Chondrocyte (in vitro differentiated cells): ENCODE measurements around the gene TOMM7. TPM values are rescaled to one million over a fixed set of nuclear protein-coding genes. Genes with fewer than 3 reads are reported as not detected.
"Not testable (repeated sequence)": the region's sequence is repeated elsewhere in the genome, so short reads cannot be mapped to it uniquely, and the experiment has no call there.

Experiments used
- DNase-seq: peaks from one replicate; pipeline ENCODE4 v3.0.0; 2021; ENCODE audit warnings: mixed read lengths, low spot score
- H3K27ac Mint-ChIP-seq: one replicate; pipeline ENCODE4 v1.8.0; 2021; ENCODE audit warnings: mild to moderate bottlenecking, moderate library complexity, mixed read lengths; ENCODE audit not compliant: unreplicated experiment
- H3K27me3 Mint-ChIP-seq: 2 replicates; pipeline ENCODE4 v1.8.0; 2021; ENCODE audit warnings: low read depth, mixed read lengths
- H3K36me3 Mint-ChIP-seq: 2 replicates; pipeline ENCODE4 v1.8.0; 2021; ENCODE audit warnings: low read depth, mixed read lengths
- H3K4me1 Mint-ChIP-seq: 2 replicates; pipeline ENCODE4 v1.8.0; 2021; ENCODE audit warnings: low read depth, mild to moderate bottlenecking, mixed read lengths
- H3K4me3 Mint-ChIP-seq: one replicate; pipeline ENCODE4 v1.8.0; 2021; ENCODE audit warnings: mild to moderate bottlenecking, moderate library complexity, mixed read lengths; ENCODE audit not compliant: unreplicated experiment
- H3K9me3 Mint-ChIP-seq: 2 replicates; pipeline ENCODE4 v1.8.0; 2021; ENCODE audit warnings: low read depth, mixed read lengths
- total RNA-seq: library from RNA; stranded (reverse); gene quantifications from 3 replicates; pipeline ENCODE4 v1.2.1, GENCODE V29; 2021
- TF ChIP-seq, protein P1 (sequence below): fragments of 200-600 bp; sonication (generic); IDR thresholded peaks from 2 replicates; pipeline ENCODE4 v1.5.0; 2021; ENCODE audit warnings: antibody characterized with exemption, mild to moderate bottlenecking, moderate library complexity

TOMM7 gene
- total RNA-seq, 1 donor from 2014 or later: 240 TPM

DNA sequence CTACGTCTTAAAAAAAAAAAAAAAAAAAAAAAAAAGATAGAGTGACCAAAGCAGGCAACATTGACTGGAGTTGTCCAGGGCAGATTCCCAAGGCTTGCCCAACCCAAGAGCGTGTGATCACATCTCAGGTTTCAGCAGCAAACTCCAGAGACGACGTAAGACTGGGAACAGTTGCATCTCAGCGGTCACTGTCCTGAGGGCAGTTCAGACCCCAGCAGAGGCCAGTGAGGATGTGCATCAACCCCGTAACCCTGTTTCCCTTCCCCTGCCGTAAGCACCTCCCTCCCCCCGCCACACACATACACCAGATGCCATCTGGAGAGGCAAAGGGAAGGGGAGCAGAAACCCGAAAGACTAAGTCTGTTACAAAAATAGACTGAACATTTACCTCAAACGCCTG, 19.3 kb upstream of the TOMM7 start:
- Mint-ChIP-seq H3K4me3 (no peak overlapping the region), H3K27me3 (peaks cover 2% of the 10 kb centered on the region)
- no peak for DNase-seq

DNA sequence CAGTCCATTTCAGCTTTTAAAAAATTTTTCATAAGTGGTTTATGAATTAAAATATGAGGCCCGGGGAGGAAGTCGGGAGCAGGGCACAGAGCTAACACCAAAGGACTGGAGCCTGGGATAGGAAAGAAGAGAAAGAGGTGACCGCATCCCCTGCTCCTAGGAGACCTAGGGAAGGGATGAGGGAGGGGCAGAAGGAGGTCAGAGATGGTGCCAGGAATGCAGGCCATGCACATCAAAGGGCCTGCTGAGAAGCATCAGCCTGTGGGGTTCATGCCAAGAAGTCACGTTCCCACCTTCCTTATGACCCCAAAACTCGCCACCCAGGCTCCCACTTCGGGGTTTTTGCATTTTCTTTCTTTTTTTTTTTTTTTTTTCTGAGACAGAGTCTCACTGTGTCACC, 14.7 kb upstream of the TOMM7 start:
- peaks cover 2% of the 10 kb centered on the region for H3K27me3 Mint-ChIP-seq

More for the DNA sequence above, 19.3 kb upstream of the TOMM7 start:
- peaks cover 16% of the 10 kb centered on the region for H3K4me1 Mint-ChIP-seq
- no peaks in the 10 kb centered on the region for H3K36me3 Mint-ChIP-seq
- H3K27ac Mint-ChIP-seq: peak overlapping the region; percentile 55
- no peaks in the 10 kb centered on the region for H3K9me3 Mint-ChIP-seq
- TF ChIP-seq, protein P1, sequence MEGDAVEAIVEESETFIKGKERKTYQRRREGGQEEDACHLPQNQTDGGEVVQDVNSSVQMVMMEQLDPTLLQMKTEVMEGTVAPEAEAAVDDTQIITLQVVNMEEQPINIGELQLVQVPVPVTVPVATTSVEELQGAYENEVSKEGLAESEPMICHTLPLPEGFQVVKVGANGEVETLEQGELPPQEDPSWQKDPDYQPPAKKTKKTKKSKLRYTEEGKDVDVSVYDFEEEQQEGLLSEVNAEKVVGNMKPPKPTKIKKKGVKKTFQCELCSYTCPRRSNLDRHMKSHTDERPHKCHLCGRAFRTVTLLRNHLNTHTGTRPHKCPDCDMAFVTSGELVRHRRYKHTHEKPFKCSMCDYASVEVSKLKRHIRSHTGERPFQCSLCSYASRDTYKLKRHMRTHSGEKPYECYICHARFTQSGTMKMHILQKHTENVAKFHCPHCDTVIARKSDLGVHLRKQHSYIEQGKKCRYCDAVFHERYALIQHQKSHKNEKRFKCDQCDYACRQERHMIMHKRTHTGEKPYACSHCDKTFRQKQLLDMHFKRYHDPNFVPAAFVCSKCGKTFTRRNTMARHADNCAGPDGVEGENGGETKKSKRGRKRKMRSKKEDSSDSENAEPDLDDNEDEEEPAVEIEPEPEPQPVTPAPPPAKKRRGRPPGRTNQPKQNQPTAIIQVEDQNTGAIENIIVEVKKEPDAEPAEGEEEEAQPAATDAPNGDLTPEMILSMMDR: no peak

DNA sequence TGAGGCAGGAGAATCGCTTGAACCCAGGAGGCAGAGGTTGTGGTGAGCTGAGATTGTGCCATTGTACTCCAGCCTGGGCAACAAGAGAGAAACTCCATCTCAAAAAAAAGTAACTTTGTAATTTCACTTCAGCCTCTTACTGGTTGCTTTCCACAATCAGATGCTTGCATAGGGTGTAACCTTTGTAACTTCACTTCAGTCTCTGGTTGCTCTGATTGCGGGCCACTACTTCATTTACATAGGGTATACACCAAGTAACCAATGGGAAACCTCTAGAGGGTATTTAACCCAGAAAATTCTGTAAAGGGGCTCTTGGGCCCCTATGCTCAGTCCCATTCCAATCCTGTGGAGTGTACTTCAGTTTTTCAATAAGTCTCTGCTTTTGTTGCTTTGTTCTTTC, 13.9 kb upstream of the TOMM7 start:
- H3K36me3 Mint-ChIP-seq, H3K9me3 Mint-ChIP-seq, H3K4me3 Mint-ChIP-seq, DNase-seq, H3K27ac Mint-ChIP-seq, H3K27me3 Mint-ChIP-seq: not testable (repeated sequence)
- H3K4me1 Mint-ChIP-seq: peaks cover 11% of the 10 kb centered on the region

More for the DNA sequence above, 14.7 kb upstream of the TOMM7 start:
- H3K4me1 Mint-ChIP-seq: peaks cover 16% of the 10 kb centered on the region
- H3K4me3 Mint-ChIP-seq: no peak overlapping the region
- DNase-seq: no peak
- H3K36me3 Mint-ChIP-seq: no peaks in the 10 kb centered on the region
- H3K27ac Mint-ChIP-seq: no peak overlapping the region
- TF ChIP-seq, protein P1: no peak
- H3K9me3 Mint-ChIP-seq: no peaks in the 10 kb centered on the region

DNA sequence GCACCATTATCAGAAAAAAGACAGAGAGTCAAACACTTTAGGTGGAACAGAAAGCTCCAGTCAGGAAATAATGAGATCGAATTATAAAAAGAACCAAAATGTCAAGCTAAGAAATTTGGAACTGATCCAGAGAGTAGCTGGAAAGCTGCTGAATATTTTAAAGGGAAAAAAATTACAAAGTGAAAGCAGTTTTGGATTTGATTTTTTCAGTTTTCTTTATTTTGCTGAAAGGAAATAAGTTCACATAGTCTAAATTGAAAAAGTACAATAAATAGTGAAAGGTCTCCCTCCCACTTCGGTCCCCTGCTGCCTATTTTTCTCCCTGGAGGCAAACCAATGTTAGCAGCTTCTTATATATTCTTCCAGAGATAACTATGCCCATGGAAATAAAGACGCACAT, 11.3 kb upstream of the TOMM7 start:
- no peaks in the 10 kb centered on the region for H3K36me3 Mint-ChIP-seq
- TF ChIP-seq, protein P1: no peak

DNA sequence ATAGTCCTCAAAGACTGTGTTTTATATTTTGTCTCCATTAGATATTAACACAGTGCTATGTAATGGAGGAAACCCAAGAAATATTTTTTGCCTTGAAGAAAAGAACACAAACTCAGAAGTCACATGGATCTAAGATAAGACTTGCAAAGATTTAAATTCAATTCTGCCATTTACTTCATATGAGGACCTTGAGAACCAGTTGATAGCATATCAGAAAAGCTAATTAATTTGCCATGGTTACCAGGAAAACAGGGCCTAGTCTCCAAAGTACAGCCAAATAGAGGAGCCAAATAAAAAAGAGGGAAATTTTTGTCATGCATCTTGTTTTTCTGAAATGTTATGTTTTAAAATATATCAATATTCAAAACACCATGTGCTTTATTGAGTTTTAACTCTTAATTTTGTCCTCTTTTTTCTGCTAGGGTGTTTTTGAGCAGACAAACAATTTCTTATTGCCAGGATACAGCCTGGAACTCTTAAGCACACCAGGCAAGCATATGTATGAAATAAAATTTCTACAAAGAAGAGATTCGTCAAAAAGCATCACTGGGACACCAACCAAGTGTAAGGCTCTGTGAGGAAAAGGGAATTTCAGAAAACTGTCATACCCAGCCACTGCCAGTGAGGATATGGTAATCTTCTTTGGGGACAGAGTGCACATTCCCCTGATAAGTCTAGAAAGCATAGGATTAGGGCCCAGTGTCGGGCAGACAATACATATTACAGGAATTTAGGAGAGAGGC, 10.6 kb upstream of the TOMM7 start:
- no peak for DNase-seq
- TF ChIP-seq, protein P1: no peak
- H3K9me3 Mint-ChIP-seq: no peaks in the 10 kb centered on the region
- H3K27ac Mint-ChIP-seq: no peak overlapping the region
- H3K27me3 Mint-ChIP-seq: peaks cover 2% of the 10 kb centered on the region
- no peak overlapping the region for H3K4me3 Mint-ChIP-seq
- no peaks in the 10 kb centered on the region for H3K36me3 Mint-ChIP-seq
- peaks cover 11% of the 10 kb centered on the region for H3K4me1 Mint-ChIP-seq

More for the DNA sequence above, 11.3 kb upstream of the TOMM7 start:
- no peak overlapping the region for H3K4me3 Mint-ChIP-seq
- DNase-seq: no peak
- no peak overlapping the region for H3K27ac Mint-ChIP-seq
- no peaks in the 10 kb centered on the region for H3K9me3 Mint-ChIP-seq
- peaks cover 2% of the 10 kb centered on the region for H3K27me3 Mint-ChIP-seq
- peaks cover 11% of the 10 kb centered on the region for H3K4me1 Mint-ChIP-seq

DNA sequence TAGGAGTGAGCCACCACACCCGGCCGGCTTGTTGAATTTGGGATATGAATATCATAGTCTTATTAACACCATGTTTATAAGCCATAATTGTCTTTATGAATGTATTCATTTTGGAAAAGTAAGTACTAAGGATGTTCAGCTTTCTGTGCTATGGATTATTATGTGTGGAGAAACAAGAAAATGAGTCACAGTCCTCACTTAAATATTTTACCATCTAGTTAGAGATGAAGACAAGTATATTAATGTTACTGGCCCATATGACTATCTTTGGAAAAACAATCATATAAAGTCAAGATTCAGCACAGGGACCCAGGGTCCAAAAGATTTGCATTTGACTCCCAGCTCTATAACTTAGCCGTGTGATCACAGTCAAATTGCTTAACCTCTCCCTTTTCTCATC, 9.8 kb upstream of the TOMM7 start:
- no peak for DNase-seq
- TF ChIP-seq, protein P1: no peak
- Mint-ChIP-seq H3K27ac (no peak overlapping the region), H3K4me3 (no peak overlapping the region), H3K9me3 (no peaks in the 10 kb centered on the region), H3K4me1 (peaks cover 11% of the 10 kb centered on the region), H3K36me3 (no peaks in the 10 kb centered on the region), H3K27me3 (no peaks in the 10 kb centered on the region)
